Measurements from ENCODE around the gene CLPSL2.

Gene CLPSL2

DNA sequence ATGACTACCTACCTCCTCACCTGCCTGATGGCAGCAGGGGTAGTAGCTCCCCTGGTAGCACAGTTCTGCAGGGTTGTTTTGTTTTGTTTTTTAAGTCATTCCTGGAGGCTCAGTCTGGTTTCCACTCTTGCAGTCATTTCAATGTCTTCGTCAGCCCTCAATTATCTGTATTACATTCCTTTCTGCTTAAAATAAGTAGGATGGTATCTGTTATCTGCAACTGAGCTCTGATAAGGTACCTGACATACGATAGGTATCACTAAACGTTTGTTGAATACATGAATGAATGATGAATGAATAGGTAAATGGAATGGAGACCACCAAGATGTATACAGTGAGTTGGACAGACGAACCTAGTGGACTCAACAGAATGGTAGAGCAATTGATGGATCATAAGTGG lies 7.2 kb upstream of the CLPSL2 start:
- no peaks in the 10 kb centered on the region for H3K36me3 ChIP-seq (replicated peaks)
- in situ Hi-C loops (cut with HindIII; ENCODE audit: low pct_ligation_motif_present, low sequenced_read_pairs): no loop called here
- peaks cover 9% of the 10 kb centered on the region for H3K27me3 ChIP-seq (replicated peaks)
- TF ChIP-seq, protein P1, sequence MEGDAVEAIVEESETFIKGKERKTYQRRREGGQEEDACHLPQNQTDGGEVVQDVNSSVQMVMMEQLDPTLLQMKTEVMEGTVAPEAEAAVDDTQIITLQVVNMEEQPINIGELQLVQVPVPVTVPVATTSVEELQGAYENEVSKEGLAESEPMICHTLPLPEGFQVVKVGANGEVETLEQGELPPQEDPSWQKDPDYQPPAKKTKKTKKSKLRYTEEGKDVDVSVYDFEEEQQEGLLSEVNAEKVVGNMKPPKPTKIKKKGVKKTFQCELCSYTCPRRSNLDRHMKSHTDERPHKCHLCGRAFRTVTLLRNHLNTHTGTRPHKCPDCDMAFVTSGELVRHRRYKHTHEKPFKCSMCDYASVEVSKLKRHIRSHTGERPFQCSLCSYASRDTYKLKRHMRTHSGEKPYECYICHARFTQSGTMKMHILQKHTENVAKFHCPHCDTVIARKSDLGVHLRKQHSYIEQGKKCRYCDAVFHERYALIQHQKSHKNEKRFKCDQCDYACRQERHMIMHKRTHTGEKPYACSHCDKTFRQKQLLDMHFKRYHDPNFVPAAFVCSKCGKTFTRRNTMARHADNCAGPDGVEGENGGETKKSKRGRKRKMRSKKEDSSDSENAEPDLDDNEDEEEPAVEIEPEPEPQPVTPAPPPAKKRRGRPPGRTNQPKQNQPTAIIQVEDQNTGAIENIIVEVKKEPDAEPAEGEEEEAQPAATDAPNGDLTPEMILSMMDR (IDR thresholded peaks at IDR 0.05; ENCODE audit: low read depth, low read length, missing control alignments): no peak
- no peak overlapping the region for H3K27ac ChIP-seq
- no peak overlapping the region for H3K4me3 ChIP-seq (ENCODE audit: low read depth, low read length)
- DNase-seq: no peak

- TF ChIP-seq, protein P1 (IDR thresholded peaks at IDR 0.05; ENCODE audit: low read depth, low read length, missing control alignments): no peak
- Histone ChIP-seq H3K27ac (no peak overlapping the region), H3K27me3 (replicated peaks) (peaks cover 6% of the 10 kb centered on the region), H3K36me3 (replicated peaks) (no peaks in the 10 kb centered on the region), H3K4me3 (ENCODE audit: low read depth, low read length) (no peak overlapping the region)
- DNase-seq: no peak
- in situ Hi-C loops (cut with HindIII; ENCODE audit: low pct_ligation_motif_present, low sequenced_read_pairs): no loop called here
Measured at GRCh38 chr6:35771343-35771627, 5.1 kb upstream of the CLPSL2 start.

DNA sequence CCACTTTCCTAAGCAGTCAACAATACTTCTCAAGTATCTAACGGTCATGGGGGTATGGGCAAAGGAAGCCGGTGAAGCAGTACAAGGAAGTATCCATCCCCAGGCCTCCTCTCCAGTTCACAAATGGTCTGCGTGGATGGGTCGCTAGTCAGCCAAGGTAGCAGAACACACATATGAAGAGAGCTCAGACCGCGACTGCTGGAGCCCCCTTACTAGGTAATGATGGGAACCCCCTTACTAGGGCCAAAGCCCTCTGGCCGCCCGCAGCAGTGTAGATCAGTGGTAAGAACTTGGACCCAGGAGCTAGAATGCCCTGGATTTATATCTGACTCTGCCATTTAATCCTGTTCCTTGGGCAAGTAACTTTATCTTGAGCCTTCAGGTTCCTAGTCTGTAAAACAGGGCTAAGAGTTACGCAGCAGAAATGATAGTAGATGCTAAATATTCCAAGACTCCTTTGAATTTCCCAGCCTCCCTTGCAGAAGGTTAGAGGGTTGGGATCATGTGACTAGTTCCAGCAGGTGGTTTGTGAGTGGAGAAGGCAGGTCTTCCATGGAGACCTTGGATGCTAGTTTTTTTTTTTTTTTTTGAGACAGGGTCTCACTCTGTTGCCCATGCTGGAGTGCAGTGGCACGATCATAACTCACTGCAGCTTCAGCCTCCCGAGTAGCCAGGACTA lies 2.1 kb upstream of the CLPSL2 start:
- H3K27me3 ChIP-seq (replicated peaks): peaks cover 8% of the 10 kb centered on the region
- DNase-seq: no peak
- in situ Hi-C loops (cut with HindIII; ENCODE audit: low pct_ligation_motif_present, low sequenced_read_pairs): no loop called here
- no peaks in the 10 kb centered on the region for H3K36me3 ChIP-seq (replicated peaks)
- no peak overlapping the region for H3K27ac ChIP-seq
- no peak overlapping the region for H3K4me3 ChIP-seq (ENCODE audit: low read depth, low read length)
- TF ChIP-seq, protein P1 (IDR thresholded peaks at IDR 0.05; ENCODE audit: low read depth, low read length, missing control alignments): no peak

GRCh38 chr6:35775031-35775430 lies 1.4 kb upstream of the CLPSL2 start:
- in situ Hi-C loops (cut with HindIII; ENCODE audit: low pct_ligation_motif_present, low sequenced_read_pairs): no loop called here
- Histone ChIP-seq H3K36me3 (replicated peaks) (no peaks in the 10 kb centered on the region), H3K27ac (no peak overlapping the region), H3K4me3 (ENCODE audit: low read depth, low read length) (no peak overlapping the region), H3K27me3 (replicated peaks) (peaks cover 8% of the 10 kb centered on the region)
- TF ChIP-seq, protein P1 (IDR thresholded peaks at IDR 0.05; ENCODE audit: low read depth, low read length, missing control alignments): no peak
- no peak for DNase-seq

- in situ Hi-C loops (cut with HindIII; ENCODE audit: low pct_ligation_motif_present, low sequenced_read_pairs): no loop called here
- TF ChIP-seq, protein P1 (IDR thresholded peaks at IDR 0.05; ENCODE audit: low read depth, low read length, missing control alignments): no peak
- H3K4me3 ChIP-seq (ENCODE audit: low read depth, low read length): no peak overlapping the region
- peaks cover 8% of the 10 kb centered on the region for H3K27me3 ChIP-seq (replicated peaks)
- no peak overlapping the region for H3K27ac ChIP-seq
- H3K36me3 ChIP-seq (replicated peaks): no peaks in the 10 kb centered on the region
- no peak for DNase-seq
Measured at GRCh38 chr6:35777356-35778102, 1.1 kb downstream of the CLPSL2 start.

Data from brain microvascular endothelial cell (primary cell).